ENCODE measurements around the gene DNAAF1.
"Not testable (repeated sequence)": the region's sequence is repeated elsewhere in the genome, so short reads cannot be mapped to it uniquely, and the experiment has no call there.

The DNAAF1 gene

GRCh38 chr16:84186685-84187437 is 41.8 kb downstream of the DNAAF1 start, which contains the start of gene TAF1C:
TAF1C (minus strand) TSS chr16:84187057; CDS start chr16:84184988, 2,069 bp downstream.
- peak; percentile 90 for DNase-seq

GRCh38 chr16:84190731-84191388 is 45.8 kb downstream of the DNAAF1 start, which contains the start of gene ADAD2:
ADAD2 (plus strand) TSS chr16:84191157; CDS start chr16:84191231, 74 bp downstream.
- DNase-seq: no peak

- DNase-seq: no peak
These were observed 46.4 kb downstream of the DNAAF1 start for GRCh38 chr16:84191466-84191865.

- no peak for DNase-seq
These were observed 48.4 kb downstream of the DNAAF1 start for GRCh38 chr16:84193480-84193879.

- DNase-seq: no peak
These were observed 48.9 kb downstream of the DNAAF1 start for GRCh38 chr16:84194018-84194417.

DNA sequence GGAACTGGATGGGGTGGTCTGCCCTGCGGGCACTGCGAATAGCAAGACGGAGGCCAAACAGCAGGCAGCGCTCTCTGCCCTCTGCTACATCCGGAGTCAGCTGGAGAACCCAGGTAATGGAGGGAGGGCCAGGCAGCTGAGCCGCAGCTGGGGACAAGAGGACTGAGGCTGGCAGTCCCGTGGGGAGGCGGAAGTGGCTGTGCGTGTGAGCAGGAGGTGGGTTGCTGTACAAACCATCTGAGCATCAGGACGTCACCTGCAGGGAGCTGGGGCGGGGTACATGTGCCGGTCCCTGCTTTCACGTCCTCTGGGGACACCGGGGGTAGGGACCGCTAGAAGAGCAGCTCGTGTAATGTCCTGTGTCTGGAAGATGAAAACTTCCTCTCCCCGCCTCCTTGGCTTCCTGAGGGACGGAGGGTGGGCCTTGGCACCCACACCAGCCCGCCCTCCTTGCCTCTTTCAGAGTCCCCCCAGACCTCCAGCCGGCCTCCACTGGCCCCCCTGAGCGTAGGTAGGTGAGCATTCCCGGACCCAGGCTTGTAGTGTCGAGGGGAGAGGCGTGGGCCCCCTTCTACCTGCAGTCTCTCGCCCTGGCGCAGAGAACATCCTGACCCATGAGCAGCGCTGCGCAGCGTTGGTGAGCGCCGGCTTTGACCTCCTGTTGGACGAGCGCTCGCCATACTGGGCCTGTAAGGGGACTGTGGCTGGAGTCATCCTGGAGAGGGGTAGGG is 49.5 kb downstream of the DNAAF1 start:
- no peak for DNase-seq

DNA sequence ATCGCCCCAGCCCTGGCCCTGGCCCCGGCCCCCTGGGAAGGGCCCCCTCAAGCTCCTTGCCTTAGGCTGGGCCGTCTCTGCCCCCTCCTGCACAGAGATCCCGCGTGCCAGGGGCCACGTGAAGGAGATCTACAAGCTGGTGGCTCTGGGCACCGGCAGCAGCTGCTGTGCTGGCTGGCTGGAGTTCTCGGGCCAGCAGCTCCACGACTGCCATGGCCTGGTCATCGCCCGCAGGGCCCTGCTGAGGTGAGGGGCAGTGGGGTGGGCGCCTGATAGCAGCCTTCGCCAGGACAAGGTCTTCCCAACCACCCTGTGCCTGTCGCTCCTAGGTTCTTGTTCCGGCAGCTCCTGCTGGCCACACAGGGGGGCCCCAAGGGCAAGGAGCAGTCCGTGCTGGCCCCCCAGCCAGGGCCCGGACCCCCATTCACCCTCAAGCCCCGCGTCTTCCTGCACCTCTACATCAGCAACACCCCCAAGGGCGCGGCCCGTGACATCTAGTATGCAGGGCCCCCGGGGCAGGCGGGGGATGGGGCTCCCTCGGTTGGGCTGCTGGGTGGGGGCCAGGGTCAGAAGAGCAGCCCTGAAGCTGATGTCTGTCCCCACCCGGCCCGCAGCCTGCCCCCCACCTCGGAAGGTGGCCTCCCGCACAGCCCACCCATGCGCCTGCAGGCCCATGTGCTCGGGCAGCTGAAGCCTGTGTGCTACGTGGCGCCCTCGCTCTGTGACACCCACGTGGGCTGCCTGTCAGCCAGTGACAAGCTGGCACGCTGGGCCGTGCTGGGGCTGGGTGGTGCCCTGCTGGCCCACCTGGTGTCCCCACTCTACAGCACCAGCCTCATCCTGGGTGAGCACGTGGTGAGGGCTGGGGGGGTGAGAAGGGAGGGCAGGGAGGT is 50.3 kb downstream of the DNAAF1 start:
- no peak for DNase-seq

DNA sequence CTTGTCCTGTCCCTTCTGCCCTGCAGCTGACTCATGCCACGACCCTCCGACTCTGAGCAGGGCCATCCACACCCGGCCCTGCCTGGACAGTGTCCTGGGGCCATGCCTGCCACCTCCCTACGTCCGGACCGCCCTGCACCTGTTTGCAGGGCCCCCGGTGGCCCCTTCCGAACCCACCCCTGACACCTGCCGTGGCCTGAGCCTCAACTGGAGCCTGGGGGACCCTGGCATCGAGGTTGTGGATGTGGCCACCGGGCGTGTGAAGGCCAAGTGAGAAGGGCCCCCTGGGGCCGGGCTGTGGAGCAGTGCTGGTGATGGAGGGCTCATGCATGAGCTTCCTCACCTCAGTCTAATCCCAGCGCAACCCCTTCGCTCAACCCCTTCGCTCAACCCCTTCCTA is 51.0 kb downstream of the DNAAF1 start:
- no peak for DNase-seq

GRCh38 chr16:84196727-84197394 is 51.8 kb downstream of the DNAAF1 start:
- no peak for DNase-seq

- DNase-seq: no peak
These were observed 52.5 kb downstream of the DNAAF1 start for GRCh38 chr16:84197466-84198128.

DNA sequence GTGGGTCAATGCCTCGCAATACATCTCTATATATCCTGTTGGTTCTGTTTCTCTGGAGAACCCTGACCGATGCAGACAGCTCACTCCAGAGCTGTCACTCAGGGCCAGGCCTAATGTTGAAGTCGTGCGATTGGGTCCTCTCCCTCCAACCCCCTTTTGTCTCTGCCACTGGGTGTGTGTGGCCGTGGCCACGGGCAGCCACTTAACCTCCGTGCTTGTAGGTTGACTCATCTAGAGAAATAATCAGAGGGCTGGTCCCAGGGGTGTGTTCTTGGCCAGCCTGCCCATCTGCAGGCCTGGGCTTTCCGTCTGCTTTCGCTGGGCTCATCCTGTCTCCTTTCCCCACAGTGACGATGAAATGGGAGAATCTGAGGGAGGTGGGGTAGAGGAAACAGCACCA is 53.3 kb downstream of the DNAAF1 start:
- DNase-seq: no peak

DNA sequence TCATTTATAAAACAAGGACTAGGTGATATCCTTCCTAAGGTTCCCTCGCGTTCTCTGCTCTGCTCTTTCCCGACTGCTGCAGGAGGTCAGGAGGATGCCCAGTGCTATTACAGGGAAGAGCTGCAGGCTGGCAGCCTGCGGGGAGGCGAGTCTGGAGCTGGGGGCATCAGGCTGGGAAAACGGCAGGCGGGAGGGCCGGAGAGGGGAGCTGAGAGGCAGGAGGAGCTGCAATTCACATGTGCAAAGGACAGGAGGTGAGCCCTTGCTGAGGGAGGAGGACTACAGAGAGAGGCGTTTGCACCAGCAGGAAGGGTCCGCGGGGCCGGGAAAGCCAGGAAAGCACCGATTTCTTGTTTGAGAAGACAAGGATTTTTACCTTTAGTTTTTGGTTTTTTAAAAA is 54.0 kb downstream of the DNAAF1 start:
- no peak for DNase-seq

GRCh38 chr16:84199861-84200260 is 54.8 kb downstream of the DNAAF1 start:
- peak; percentile 48 for DNase-seq

DNA sequence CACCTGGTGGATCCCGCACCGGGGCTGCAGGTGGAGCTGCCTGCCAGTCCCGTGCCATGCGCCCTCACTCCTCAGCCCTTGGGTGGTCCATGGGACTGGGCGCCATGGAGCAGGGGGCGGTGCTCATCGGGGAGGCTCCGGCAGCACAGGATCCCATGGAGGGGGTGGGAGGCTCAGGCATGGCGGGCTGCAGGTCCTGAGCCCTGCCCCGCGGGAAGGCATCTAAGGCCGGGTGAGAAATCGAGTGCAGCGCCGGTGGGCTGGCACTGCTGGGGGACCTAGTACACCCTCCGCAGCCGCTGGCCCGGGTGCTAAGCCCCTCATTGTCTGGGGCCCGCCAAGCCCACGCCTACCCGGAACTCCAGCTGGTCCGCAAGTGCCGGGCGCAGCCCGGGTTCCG is 59.4 kb downstream of the DNAAF1 start:
- DNase-seq: not testable (repeated sequence)

- DNase-seq: not testable (repeated sequence)
These were observed 60.0 kb downstream of the DNAAF1 start for GRCh38 chr16:84205123-84205522.

- DNase-seq: no peak
These were observed 61.0 kb downstream of the DNAAF1 start for GRCh38 chr16:84205976-84206691.

DNA sequence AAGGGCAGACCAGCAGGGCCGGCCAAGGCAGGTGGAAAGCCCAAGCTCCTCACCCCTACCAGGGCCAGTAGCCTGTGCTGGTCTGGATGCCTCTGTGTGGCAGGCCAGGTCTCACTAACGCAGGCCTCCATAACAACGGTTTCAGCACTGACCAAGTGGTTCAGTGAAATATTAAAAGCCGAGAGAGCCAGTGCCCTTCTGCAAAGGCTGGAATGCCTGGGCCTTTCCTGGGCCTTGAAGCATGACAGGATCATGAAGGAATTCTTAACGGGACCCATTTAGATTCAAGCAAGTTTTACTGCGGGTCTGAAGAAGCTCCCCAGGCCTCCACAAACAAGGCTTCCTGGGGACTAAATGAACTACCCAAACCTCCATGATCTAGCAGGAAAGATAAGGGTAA is 62.1 kb downstream of the DNAAF1 start:
- no peak for DNase-seq

DNA sequence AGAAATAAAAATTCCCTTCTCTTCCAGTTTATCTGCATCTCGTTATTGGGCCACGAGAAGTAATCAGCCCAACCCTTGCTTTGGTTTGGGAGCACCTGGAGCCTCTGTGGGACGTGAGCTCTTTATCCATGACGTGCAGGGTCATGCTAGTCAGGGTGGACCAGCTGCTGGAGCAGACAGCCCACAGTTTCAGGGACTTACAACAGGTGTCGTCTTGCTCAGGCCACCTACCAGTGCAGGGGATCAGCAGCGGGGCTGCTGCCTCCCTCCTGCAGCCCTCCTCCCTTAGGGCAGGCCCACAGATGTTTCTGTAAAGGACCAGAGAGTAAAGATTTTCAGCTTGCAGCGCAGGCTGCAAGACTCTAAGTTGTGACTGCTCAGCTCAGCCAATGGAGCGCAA is 62.8 kb downstream of the DNAAF1 start:
- no peak for DNase-seq

- no peak for DNase-seq
These were observed 64.9 kb downstream of the DNAAF1 start for GRCh38 chr16:84209989-84210388.

GRCh38 chr16:84212154-84212553 is 67.0 kb downstream of the DNAAF1 start:
- no peak for DNase-seq

- DNase-seq: no peak
These were observed 67.5 kb downstream of the DNAAF1 start for GRCh38 chr16:84212631-84213030.

All from CD4-positive, alpha-beta T cell treated with Interleukin-15 for 1 hour (primary cell).